ENCODE results near the gene CLSTN2. TPM values are rescaled to one million over a fixed set of nuclear protein-coding genes. Genes with fewer than 3 reads are reported as not detected.

CLSTN2 gene
- total RNA-seq, 1 experiment from 2014 or later = not detected

- DNase-seq (ENCODE audit: low spot score) = no peak
Observed at GRCh38 chr3:140185375-140185774, 250.4 kb downstream of the CLSTN2 start.

GRCh38 chr3:140186421-140186920, 251.5 kb downstream of the CLSTN2 start:
- no peak for DNase-seq (ENCODE audit: low spot score)

- no peak for DNase-seq (ENCODE audit: low spot score)
Observed at GRCh38 chr3:140187028-140187427, 252.0 kb downstream of the CLSTN2 start.

GRCh38 chr3:140187656-140188221, 252.8 kb downstream of the CLSTN2 start:
- no peak for DNase-seq (ENCODE audit: low spot score)

- no peak for DNase-seq (ENCODE audit: low spot score)
Observed at GRCh38 chr3:140188285-140188684, 253.3 kb downstream of the CLSTN2 start.

GRCh38 chr3:140189267-140189666, 254.3 kb downstream of the CLSTN2 start:
- no peak for DNase-seq (ENCODE audit: low spot score)

- no peak for DNase-seq (ENCODE audit: low spot score)
Observed at GRCh38 chr3:140189976-140190375, 255.0 kb downstream of the CLSTN2 start.

- no peak for DNase-seq (ENCODE audit: low spot score)
Observed at GRCh38 chr3:140196970-140197369, 262.0 kb downstream of the CLSTN2 start.

- DNase-seq (ENCODE audit: low spot score) = no peak
Observed at GRCh38 chr3:140198242-140198641, 263.3 kb downstream of the CLSTN2 start.

- no peak for DNase-seq (ENCODE audit: low spot score)
Observed at GRCh38 chr3:140199008-140199407, 264.0 kb downstream of the CLSTN2 start.

GRCh38 chr3:140199743-140200142, 264.8 kb downstream of the CLSTN2 start:
- DNase-seq (ENCODE audit: low spot score) = no peak

- no peak for DNase-seq (ENCODE audit: low spot score)
Observed at GRCh38 chr3:140203510-140203909, 268.5 kb downstream of the CLSTN2 start.

- DNase-seq (ENCODE audit: low spot score) = no peak
Observed at GRCh38 chr3:140204271-140204984, 269.4 kb downstream of the CLSTN2 start.

GRCh38 chr3:140205598-140205997, 270.6 kb downstream of the CLSTN2 start:
- DNase-seq (ENCODE audit: low spot score) = no peak

GRCh38 chr3:140206196-140207040, 271.4 kb downstream of the CLSTN2 start:
- peak; percentile 36 for DNase-seq (ENCODE audit: low spot score)

- DNase-seq (ENCODE audit: low spot score) = no peak
Observed at GRCh38 chr3:140207541-140207940, 272.6 kb downstream of the CLSTN2 start.

- peak; percentile 22 for DNase-seq (ENCODE audit: low spot score)
Observed at GRCh38 chr3:140216249-140216648, 281.3 kb downstream of the CLSTN2 start.

GRCh38 chr3:140219291-140219690, 284.3 kb downstream of the CLSTN2 start:
- no peak for DNase-seq (ENCODE audit: low spot score)

GRCh38 chr3:140219923-140220452, 285.0 kb downstream of the CLSTN2 start:
- no peak for DNase-seq (ENCODE audit: low spot score)

- DNase-seq (ENCODE audit: low spot score) = no peak
Observed at GRCh38 chr3:140223197-140223596, 288.2 kb downstream of the CLSTN2 start.

- DNase-seq (ENCODE audit: low spot score) = peak; percentile 65
Observed at GRCh38 chr3:140223631-140224030, 288.6 kb downstream of the CLSTN2 start.

- DNase-seq (ENCODE audit: low spot score) = no peak
Observed at GRCh38 chr3:140224307-140224706, 289.3 kb downstream of the CLSTN2 start.

Data from HT-29 (cell line).